NCI-H1048 (cell line): ENCODE measurements around the gene KPNA3.
"Not testable (repeated sequence)": the region's sequence is repeated elsewhere in the genome, so short reads cannot be mapped to it uniquely, and the experiment has no call there.

ENCODE experiments used
- DNase-seq: peaks from one replicate; lab custom pipeline; 2025; lab: John Stamatoyannopoulos, UW

Gene KPNA3

GRCh38 chr13:49749848-49750247 lies 42.6 kb downstream of the KPNA3 start:
- no peak for DNase-seq

DNA sequence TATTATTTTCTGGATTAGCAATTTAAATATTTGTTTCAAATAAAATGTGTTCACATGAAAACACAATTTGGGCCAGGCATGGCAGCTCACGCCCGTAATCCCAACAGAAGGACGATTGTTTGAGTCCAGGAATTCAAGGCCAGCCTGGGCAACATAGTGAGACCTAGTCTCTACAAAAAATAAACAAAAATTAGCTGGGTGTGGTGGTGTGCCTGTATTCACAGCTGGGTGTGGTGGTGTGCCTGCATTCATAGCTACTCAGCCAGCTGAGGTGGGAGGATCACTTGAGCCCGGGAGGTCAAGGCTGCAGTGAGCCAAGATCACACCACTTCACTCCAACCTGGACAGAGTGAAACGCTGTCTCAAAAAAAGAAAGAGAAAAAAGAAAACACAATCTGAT lies 46.4 kb downstream of the KPNA3 start:
- DNase-seq, result no peak

GRCh38 chr13:49740870-49741269 lies 51.6 kb downstream of the KPNA3 start:
- no peak for DNase-seq

DNA sequence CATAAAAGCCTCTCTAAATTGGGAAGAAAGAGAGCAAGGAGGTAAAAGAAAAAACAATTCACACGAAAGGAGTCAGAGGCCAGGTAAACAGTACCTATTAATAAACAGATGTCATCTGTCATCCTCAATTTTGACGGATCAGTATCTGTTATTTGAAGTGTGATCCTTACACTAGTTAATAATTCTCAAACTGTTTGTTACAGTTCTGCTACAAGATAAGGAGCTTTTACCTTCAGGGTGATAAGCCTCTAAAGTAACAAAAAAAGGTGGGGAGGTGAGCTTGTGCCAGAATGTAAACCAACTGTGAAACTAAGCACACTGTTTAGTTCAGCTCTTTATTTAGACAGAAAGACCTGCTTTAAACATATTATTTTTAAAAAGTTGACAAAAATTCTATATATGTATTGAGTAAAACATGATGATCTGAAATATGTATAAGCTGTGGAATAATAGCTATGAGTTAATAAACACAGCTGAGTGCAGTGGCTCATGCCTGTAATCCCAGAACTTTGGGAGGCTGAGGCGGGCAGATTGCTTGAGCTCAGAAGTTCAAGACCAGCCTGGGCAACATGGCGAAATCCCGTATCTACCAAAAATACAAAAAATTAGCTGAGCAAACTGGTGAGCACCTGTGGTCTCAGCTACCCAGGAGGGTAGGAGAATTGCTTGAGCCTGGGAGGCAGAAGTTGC lies 52.8 kb downstream of the KPNA3 start:
- no peak for DNase-seq

- no peak for DNase-seq
Measured at GRCh38 chr13:49733181-49733951, 59.1 kb downstream of the KPNA3 start.

GRCh38 chr13:49731766-49732165 lies 60.7 kb downstream of the KPNA3 start:
- no peak for DNase-seq

DNA sequence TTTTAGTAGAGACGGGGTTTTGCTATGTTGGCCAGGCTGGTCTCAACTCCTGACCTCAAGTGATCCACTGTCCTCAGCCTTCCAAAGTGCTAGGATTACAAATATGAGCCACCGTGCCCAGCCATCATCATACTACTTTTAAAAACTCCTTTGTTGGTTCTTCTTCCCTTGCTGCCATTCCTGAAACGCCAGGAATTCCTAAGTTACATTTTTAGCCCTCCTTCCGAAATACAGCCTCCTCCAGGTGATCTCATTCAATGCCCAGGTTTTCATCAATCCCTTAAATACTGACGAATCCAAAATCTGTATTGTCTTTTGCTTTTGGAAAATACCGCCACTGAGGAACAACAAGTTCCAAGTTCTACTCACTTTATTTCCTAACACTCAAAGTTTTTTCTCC lies 75.9 kb downstream of the KPNA3 start:
- no peak for DNase-seq

GRCh38 chr13:49714757-49715156 lies 77.7 kb downstream of the KPNA3 start:
- no peak for DNase-seq

DNA sequence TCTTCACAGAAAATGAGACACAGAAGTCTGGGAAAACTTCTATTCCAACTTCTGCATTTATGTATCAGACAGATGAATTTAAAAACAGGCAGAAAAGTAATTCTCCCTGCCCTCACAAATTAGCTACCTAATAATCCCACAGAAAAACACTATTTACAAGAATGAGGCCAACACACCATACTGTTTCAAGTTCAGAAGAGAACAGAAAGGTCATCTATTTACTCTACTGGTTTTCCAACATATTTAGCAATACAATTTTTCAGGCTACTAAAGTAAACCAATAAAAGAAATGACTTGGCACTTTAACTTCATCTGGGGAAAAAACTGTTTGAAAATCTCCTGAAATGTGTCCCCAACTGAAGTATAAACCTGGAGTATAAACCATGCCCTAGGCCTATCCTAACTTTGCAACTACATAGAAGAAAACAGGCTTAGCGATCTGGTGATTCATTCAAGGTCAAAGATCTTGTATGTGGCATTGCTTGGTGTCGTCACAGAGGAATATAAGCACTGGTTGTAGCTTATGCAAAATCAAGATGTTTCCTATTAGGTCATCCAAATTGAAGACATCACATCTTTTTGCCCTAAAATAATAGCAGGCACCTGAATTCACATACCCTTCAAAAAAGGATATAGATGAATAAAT lies 81.1 kb downstream of the KPNA3 start:
- no peak for DNase-seq

GRCh38 chr13:49704264-49704663 lies 88.2 kb downstream of the KPNA3 start:
- not testable (repeated sequence) for DNase-seq

- DNase-seq, result no peak
Measured at GRCh38 chr13:49701491-49701890, 91.0 kb downstream of the KPNA3 start.

DNA sequence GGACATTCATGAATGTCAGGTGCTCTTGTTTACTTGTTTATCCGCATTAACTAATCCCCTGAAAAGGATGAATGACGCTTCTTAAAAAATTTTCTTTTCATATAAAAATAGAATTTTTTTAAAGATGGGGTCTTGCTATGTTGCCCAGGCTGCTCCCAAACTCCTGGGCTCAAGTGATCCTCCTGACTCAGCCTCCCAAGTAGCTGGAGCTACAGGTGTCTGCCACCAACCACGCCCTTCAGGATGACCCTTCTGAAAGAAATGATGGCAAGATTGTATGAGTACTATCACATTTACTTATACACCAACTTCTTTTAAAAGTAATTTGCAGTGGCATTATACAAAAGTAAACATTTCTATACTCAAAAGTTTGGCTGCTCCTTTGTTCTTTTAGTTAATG lies 95.0 kb downstream of the KPNA3 start:
- no peak for DNase-seq

GRCh38 chr13:49694446-49694845 lies 98.0 kb downstream of the KPNA3 start:
- no peak for DNase-seq

- DNase-seq, result no peak
Measured at GRCh38 chr13:49693877-49694276, 98.6 kb downstream of the KPNA3 start.

DNA sequence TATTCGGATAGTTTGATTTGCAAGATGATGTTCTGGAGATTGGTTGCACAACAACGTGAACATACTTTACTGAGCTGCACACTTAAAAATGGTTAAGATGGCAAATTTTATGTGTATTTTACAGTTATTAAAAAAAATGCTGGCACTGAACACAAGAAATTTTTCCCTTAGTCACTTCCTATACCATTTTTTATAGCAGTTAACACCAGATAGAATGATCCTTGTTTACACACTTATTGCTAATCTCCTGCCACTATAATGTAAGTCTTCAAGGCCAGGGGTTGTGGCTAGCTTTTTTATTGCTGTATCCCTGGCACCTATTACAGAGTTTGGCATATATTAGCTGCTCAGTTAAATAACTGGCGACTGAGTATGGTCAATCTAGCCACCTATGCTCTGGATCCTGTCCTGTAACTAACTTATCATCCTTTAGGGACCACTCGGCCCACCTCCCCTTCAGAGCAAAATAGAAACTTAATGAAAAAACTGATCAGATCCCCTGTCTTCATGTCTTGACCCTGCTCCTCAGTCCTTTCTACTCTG lies 99.2 kb downstream of the KPNA3 start:
- DNase-seq, result no peak

GRCh38 chr13:49690995-49691784 lies 101.3 kb downstream of the KPNA3 start, which contains the start of gene EBPL:
TSS of gene EBPL (minus strand) at chr13:49691486. CDS start at chr13:49691424, 62 bp downstream.
- DNase-seq, result peak; percentile 15

DNA sequence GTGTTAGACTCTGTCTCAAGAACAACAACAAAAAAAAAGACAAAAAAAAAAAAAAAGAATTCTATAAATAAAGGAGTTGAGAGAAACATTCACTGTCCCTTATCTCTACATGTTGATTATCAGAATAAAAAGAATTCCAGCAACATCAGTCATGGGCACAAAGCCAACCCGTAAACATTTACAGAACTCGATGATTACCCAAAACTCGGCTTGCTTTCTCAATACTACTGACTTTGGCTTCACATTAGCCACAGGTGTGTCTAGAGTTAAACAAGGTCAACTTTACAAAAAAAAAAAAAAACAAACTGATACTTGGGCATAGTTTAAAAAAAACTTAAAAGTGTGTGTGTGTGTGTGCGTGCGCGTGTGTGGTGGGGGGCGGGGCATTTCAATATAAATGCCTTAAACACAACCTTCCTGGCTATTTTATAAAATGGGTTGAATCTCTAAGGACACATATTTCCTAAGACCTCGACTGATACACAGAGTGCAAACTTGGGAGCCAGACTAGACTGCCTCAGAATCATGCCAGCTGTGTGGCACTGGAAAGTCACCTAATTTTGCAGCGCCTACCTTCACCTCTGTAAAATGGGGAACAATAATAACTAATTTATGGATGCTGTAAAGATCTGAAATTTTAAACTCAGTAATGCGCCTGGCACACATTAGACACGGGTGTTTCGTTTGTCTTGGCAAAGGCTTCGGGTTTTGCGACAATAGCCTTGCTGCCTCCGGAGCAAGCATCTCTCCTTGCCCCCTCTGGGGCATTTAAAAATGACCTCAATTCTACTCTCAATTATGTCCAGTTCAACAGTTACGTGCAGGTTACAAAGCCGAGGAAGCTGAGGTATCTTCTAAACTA lies 102.1 kb downstream of the KPNA3 start:
- DNase-seq, result no peak

DNA sequence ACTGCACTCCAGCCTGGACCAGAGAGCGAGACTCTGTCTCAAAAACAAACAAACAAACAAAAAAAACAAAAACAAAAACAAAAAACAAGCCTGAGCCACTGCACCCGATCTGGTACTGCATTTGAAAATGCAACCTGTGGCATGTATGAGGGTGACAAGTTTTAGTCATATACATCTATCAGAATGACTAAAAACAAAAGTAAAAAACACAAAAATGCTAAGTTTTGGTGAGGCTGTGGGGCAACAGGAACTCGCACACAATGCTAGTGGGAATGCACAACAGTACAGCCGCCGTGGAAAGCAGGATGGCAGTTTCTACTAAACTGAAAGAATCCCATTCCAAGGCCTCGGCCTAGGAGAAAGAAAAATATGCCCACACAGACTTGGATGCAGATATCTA lies 109.0 kb downstream of the KPNA3 start:
- no peak for DNase-seq

DNA sequence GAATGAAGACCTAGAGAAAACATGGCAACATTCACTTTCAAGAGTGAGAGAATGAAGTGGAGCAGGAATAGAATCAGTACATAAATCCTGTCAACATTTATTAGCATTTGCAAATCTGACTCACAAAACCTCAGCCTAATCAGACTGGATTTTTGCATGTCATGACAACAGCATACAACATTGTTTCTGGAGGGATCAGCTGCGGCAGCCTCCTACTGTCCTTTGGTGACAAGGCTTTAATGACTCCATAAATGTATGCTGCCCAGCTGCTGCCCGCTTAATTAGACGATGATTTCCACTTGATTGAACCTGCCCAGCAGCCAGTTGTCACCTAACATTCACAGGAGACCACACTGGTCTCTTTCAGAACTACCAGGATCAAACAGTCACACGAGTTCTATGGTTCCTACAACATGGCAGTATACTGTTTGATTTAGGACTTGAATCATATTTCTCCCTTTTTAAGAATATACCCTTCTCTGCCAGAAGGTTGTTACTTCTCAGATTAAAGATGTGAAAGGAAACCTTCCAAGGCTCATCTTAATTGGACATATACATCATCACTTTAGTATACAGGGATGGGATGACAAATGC lies 110.5 kb downstream of the KPNA3 start:
- DNase-seq, result no peak

GRCh38 chr13:49679246-49679645 lies 113.2 kb downstream of the KPNA3 start:
- DNase-seq, result no peak
